Spleen (tissue), 7 donors: Measurements from ENCODE around the gene POLR1F.

ENCODE experiments used
- POLR2A ChIP-seq, 3 donors: fragments of 450-650 bp; IDR thresholded peaks; one replicate each; pipeline ENCODE4 v1.5.1; 2017; ENCODE audit warnings: antibody characterized with exemption in 3 of 3, mild to moderate bottlenecking in 1 of 3
- POLR2AphosphoS5 ChIP-seq, 3 donors: sonication (generic); formaldehyde crosslinking; IDR thresholded peaks; one replicate each; pipeline ENCODE4 v1.5.1; 2017; ENCODE audit warnings: antibody characterized with exemption in 3 of 3
- TF ChIP-seq, protein P1 (sequence below), 11 experiments: fragments of 200-600 bp in 7 of 11; fragments of 450-650 bp in 4 of 11; sonication (generic) in 4 of 11; IDR thresholded peaks in 8 of 11; conservative IDR thresholded peaks in 3 of 11; 1 replicate in 7 of 11; 2 replicates in 4 of 11; pipeline versions ENCODE4 v1.4.0 to v1.8.0; 2016 to 2021; ENCODE audit warnings: antibody characterized with exemption in 11 of 11, inconsistent platforms in 4 of 11, mild to moderate bottlenecking in 1 of 11
- donor health status: DM: no; HTN: no; CAD: no; lungs with moderate emphysema.
- donor health status: DM: no; HTN: no; CAD: no.
- donor health status: DM: no; HTN: no; CAD: no.

DNA sequence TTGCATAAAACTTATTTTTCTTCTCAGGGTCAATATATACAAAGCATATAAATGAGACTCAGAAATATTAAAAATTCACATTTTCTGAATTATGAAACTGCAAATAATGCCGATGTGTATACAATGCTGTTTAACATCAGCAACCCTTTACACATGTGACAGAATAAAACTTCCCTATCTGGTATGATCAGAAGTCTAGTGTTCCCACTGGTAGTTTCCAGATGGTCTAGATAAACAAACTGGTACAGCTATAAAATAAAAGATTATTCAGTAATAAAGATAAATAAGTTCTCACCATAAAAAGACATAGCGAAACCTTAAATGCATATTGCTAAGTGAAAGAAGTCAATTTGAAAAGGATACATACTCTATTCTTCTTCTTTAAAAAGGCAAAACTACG lies 7.9 kb downstream of the POLR1F start:
- TF ChIP-seq, protein P1, sequence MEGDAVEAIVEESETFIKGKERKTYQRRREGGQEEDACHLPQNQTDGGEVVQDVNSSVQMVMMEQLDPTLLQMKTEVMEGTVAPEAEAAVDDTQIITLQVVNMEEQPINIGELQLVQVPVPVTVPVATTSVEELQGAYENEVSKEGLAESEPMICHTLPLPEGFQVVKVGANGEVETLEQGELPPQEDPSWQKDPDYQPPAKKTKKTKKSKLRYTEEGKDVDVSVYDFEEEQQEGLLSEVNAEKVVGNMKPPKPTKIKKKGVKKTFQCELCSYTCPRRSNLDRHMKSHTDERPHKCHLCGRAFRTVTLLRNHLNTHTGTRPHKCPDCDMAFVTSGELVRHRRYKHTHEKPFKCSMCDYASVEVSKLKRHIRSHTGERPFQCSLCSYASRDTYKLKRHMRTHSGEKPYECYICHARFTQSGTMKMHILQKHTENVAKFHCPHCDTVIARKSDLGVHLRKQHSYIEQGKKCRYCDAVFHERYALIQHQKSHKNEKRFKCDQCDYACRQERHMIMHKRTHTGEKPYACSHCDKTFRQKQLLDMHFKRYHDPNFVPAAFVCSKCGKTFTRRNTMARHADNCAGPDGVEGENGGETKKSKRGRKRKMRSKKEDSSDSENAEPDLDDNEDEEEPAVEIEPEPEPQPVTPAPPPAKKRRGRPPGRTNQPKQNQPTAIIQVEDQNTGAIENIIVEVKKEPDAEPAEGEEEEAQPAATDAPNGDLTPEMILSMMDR (IDR thresholded peaks at IDR 0.05 in 8 of 11, conservative IDR thresholded peaks at IDR 0.05 in 3 of 11), result no peak
- no peak for TF ChIP-seq POLR2A (IDR thresholded peaks at IDR 0.05)
- no peak for TF ChIP-seq POLR2AphosphoS5 (IDR thresholded peaks at IDR 0.05)
